MM.1S (cell line): ENCODE results near the gene CHN1.

Experiments
- DNase-seq: peaks from one replicate; pipeline ENCODE4 v3.0.0-alpha.2; 2015
- H2AFZ ChIP-seq: fragments of 300-600 bp; sonication (generic); 2 replicates; pipeline ENCODE4 v1.6.0; 2016; ENCODE audit warnings: antibody characterized with exemption, low read length
- H3F3A ChIP-seq: fragments of 300-600 bp; sonication (generic); 2 replicates; pipeline ENCODE4 v1.6.1; 2016; ENCODE audit warnings: mild to moderate bottlenecking, antibody characterized with exemption, low read length, moderate library complexity, mixed read lengths; ENCODE audit not compliant: insufficient read depth
- H3K27ac ChIP-seq: fragments of 300-600 bp; sonication (generic); 2 replicates; pipeline ENCODE4 v1.5.1; 2016; ENCODE audit warnings: mild to moderate bottlenecking, low read length
- H3K27me3 ChIP-seq: fragments of 300-600 bp; sonication (generic); replicated peaks from 2 replicates; pipeline ENCODE4 v1.6.0; 2016; ENCODE audit warnings: low read length; ENCODE audit not compliant: insufficient read depth
- H3K36me3 ChIP-seq: fragments of 300-600 bp; sonication (generic); replicated peaks from 2 replicates; pipeline ENCODE4 v1.6.1; 2016; ENCODE audit warnings: mild to moderate bottlenecking, low read length, mixed read lengths; ENCODE audit not compliant: insufficient read depth
- H3K4me1 ChIP-seq: fragments of 300-600 bp; sonication (generic); 2 replicates; pipeline ENCODE4 v1.6.1; 2016; ENCODE audit warnings: low read length, mixed read lengths
- H3K4me2 ChIP-seq: fragments of 300-600 bp; sonication (generic); 2 replicates; pipeline ENCODE4 v1.6.0; 2016; ENCODE audit warnings: low read depth, low read length
- H3K4me3 ChIP-seq: fragments of 300-600 bp; sonication (generic); 2 replicates; pipeline ENCODE4 v1.5.1; 2016; ENCODE audit warnings: low read length, mixed read lengths
- H3K79me2 ChIP-seq: fragments of 300-600 bp; sonication (generic); 2 replicates; pipeline ENCODE4 v1.6.1; 2016; ENCODE audit warnings: mixed run types, low read length, mixed read lengths
- H3K9ac ChIP-seq: fragments of 300-600 bp; sonication (generic); 2 replicates; pipeline ENCODE4 v1.6.1; 2016; ENCODE audit warnings: low read length, mixed read lengths
- H3K9me2 ChIP-seq: fragments of 300-600 bp; sonication (generic); replicated peaks from 2 replicates; pipeline ENCODE4 v1.6.1; 2016; ENCODE audit warnings: mild to moderate bottlenecking, low read length, mixed read lengths; ENCODE audit not compliant: insufficient read depth
- H3K9me3 ChIP-seq: fragments of 300-600 bp; sonication (generic); replicated peaks from 2 replicates; pipeline ENCODE4 v1.6.1; 2016; ENCODE audit warnings: mild to moderate bottlenecking, low read length, mixed read lengths; ENCODE audit not compliant: insufficient read depth
- H4K20me1 ChIP-seq: fragments of 300-600 bp; sonication (generic); 2 replicates; pipeline ENCODE4 v1.6.1; 2016; ENCODE audit warnings: mild to moderate bottlenecking, low read length, moderate library complexity, mixed read lengths; ENCODE audit not compliant: insufficient read depth
- EZH2 ChIP-seq: fragments of 300-600 bp; sonication (generic); optimal IDR thresholded peaks from 2 replicates; pipeline ENCODE3; 2017; ENCODE audit warnings: low read depth, mild to moderate bottlenecking, antibody characterized with exemption, low read length, mixed read lengths
- EZH2phosphoT487 ChIP-seq: fragments of 300-600 bp; sonication (generic); IDR thresholded peaks from 2 replicates; pipeline ENCODE4 v1.6.1; 2018; ENCODE audit warnings: antibody characterized with exemption, low read length
- TF ChIP-seq, protein P1 (sequence below): fragments of 300-600 bp; sonication (generic); IDR thresholded peaks from 2 replicates; pipeline ENCODE4 v1.5.1; 2016; ENCODE audit warnings: antibody characterized with exemption, low read length, mixed read lengths

CHN1 gene

DNA sequence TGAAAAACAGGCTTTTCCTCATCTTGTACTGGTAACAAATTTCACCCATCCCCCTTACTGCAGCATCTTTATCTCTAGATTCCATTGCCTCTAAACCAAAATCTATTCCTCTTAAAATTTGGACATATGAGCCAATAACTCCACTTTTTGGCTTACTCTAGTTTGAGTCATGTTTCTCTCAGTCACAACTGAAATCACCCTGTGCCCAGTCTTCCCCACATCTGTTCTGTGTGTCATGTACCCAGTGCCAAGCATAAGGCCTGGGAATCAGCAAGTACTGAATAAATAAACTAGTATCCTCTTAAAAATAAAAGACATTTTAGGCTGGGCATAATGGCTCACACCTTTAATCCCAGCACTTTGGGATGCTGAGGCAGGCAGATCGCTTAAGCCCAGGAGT, 20.8 kb upstream of the CHN1 start:
- H3K9ac ChIP-seq = no peak overlapping the region
- H3K27ac ChIP-seq = no peak overlapping the region
- no peak overlapping the region for H3K4me3 ChIP-seq
- H3K9me3 ChIP-seq = no peaks in the 10 kb centered on the region
- H3K79me2 ChIP-seq = no peaks in the 10 kb centered on the region
- TF ChIP-seq EZH2 = no peak
- TF ChIP-seq, protein P1, sequence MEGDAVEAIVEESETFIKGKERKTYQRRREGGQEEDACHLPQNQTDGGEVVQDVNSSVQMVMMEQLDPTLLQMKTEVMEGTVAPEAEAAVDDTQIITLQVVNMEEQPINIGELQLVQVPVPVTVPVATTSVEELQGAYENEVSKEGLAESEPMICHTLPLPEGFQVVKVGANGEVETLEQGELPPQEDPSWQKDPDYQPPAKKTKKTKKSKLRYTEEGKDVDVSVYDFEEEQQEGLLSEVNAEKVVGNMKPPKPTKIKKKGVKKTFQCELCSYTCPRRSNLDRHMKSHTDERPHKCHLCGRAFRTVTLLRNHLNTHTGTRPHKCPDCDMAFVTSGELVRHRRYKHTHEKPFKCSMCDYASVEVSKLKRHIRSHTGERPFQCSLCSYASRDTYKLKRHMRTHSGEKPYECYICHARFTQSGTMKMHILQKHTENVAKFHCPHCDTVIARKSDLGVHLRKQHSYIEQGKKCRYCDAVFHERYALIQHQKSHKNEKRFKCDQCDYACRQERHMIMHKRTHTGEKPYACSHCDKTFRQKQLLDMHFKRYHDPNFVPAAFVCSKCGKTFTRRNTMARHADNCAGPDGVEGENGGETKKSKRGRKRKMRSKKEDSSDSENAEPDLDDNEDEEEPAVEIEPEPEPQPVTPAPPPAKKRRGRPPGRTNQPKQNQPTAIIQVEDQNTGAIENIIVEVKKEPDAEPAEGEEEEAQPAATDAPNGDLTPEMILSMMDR = no peak
- H3K27me3 ChIP-seq = no peaks in the 10 kb centered on the region
- peaks cover 34% of the 10 kb centered on the region for H3K4me1 ChIP-seq
- H2AFZ ChIP-seq = no peak overlapping the region
- no peaks in the 10 kb centered on the region for H4K20me1 ChIP-seq
- H3K4me2 ChIP-seq = no peak overlapping the region
- H3K9me2 ChIP-seq = no peaks in the 10 kb centered on the region
- H3F3A ChIP-seq = peaks cover 13% of the 10 kb centered on the region; the same call in 1 of the 2 replicates
- no peak for DNase-seq
- no peaks in the 10 kb centered on the region for H3K36me3 ChIP-seq

DNA sequence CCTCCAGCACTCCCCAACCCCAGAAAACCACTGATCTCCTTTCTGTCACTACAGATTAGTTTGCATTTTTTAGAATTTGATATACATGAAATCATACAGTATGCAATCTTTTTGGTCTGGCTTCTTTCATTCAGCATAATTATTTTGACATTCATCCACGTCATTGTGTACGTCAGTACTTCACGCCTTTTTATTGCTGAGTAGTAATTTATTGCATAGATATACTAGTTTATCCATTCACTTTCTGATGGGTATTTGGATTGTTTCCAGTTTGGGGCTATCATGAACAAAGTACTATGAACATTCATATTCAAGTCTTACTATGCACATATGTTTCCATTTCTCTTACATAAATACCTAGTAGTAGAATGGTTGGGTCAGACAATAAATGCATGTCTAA, 20.1 kb upstream of the CHN1 start:
- Histone ChIP-seq H4K20me1 (no peaks in the 10 kb centered on the region), H3K79me2 (no peaks in the 10 kb centered on the region), H3F3A (peaks cover 13% of the 10 kb centered on the region; the same call in 1 of the 2 replicates), H3K4me3 (no peak overlapping the region), H3K9ac (no peak overlapping the region), H3K4me1 (peaks cover 27% of the 10 kb centered on the region), H3K27me3 (no peaks in the 10 kb centered on the region), H2AFZ (no peak overlapping the region), H3K9me3 (no peaks in the 10 kb centered on the region), H3K27ac (no peak overlapping the region), H3K9me2 (no peaks in the 10 kb centered on the region), H3K36me3 (no peaks in the 10 kb centered on the region), H3K4me2 (no peak overlapping the region)
- no peak for DNase-seq
- TF ChIP-seq EZH2phosphoT487 = no peak

DNA sequence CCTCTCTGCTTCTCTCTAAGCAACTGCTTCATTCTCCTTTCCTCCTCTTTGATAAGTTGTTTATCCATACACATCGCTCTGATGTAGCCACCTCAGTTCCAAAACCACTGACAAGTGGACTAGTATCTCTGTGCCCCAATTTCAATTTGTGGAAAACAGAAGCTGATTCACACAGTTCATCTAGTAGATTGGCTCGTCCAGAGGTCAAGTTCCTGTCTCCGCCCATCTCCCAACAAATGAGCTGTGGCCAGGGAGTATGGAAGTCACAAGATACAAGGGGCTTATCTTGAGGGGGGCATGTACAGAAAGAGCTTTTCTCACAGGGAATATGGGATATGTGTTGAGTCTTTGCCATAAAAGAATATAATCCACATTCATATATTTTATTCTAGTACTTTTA, 17.7 kb upstream of the CHN1 start:
- H3K9me2 ChIP-seq = no peaks in the 10 kb centered on the region
- no peaks in the 10 kb centered on the region for H3K79me2 ChIP-seq
- no peaks in the 10 kb centered on the region for H3K36me3 ChIP-seq
- no peak overlapping the region for H3K9ac ChIP-seq
- DNase-seq = no peak
- H3K4me2 ChIP-seq = no peak overlapping the region
- H3K9me3 ChIP-seq = no peaks in the 10 kb centered on the region
- H3K4me3 ChIP-seq = no peak overlapping the region
- H2AFZ ChIP-seq = no peak overlapping the region
- TF ChIP-seq, protein P1 = no peak
- TF ChIP-seq EZH2 (no peak), EZH2phosphoT487 (no peak)
- no peak overlapping the region for H3K27ac ChIP-seq
- peaks cover 5% of the 10 kb centered on the region for H3K4me1 ChIP-seq
- no peaks in the 10 kb centered on the region for H4K20me1 ChIP-seq
- H3K27me3 ChIP-seq = no peaks in the 10 kb centered on the region
- H3F3A ChIP-seq = peaks cover 6% of the 10 kb centered on the region; the same call in 1 of the 2 replicates

DNA sequence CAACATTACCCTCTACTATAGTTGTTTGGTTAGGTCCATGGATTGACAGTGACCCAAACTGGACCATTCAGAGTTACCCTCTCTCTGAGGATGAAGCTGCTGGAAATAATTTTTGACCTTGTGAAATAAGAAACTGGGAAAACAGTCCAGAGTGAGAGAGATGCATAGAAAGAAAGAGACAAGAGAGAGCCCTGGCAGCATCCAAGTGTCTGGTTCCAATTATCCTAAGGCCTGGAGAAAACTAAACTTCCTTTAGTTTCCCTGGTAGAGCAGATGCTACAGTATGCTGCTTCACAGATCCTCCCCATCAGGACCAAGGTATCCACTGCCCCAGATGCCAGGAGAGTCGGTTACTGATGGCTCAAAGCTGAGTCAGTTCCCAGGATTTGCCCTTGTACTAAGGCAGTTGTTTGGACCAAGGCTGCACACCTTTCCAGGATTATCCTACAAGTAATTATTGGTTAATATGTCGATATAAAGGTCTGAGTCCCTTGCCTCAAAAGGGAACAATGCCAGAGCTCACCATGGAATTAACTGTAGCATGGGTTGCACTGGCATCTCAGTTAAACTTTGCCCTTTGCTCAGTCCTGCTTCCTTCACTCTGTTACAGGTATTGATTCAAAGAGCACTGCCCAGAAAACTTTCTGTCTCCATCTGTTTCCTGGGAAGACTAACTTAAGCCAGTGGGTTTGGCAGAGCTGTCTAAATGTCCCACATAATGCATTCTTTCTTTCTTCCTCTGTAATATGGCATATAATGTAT, 14.6 kb upstream of the CHN1 start:
- Histone ChIP-seq H2AFZ (no peak overlapping the region), H3K4me2 (no peak overlapping the region), H3K9me2 (no peaks in the 10 kb centered on the region), H3K36me3 (no peaks in the 10 kb centered on the region), H3K79me2 (no peaks in the 10 kb centered on the region), H3K4me1 (no peaks in the 10 kb centered on the region), H3K9ac (no peak overlapping the region), H3K27ac (no peak overlapping the region), H4K20me1 (no peaks in the 10 kb centered on the region), H3K27me3 (no peaks in the 10 kb centered on the region), H3K4me3 (no peak overlapping the region), H3K9me3 (no peaks in the 10 kb centered on the region), H3F3A (no peaks in the 10 kb centered on the region)
- no peak for DNase-seq
- TF ChIP-seq, protein P1 = no peak
- TF ChIP-seq EZH2phosphoT487 = no peak
- no peak for TF ChIP-seq EZH2
